Measurements from ENCODE around the gene MIDN.
"Not testable (repeated sequence)": the region's sequence is repeated elsewhere in the genome, so short reads cannot be mapped to it uniquely, and the experiment has no call there.

Gene MIDN

DNA sequence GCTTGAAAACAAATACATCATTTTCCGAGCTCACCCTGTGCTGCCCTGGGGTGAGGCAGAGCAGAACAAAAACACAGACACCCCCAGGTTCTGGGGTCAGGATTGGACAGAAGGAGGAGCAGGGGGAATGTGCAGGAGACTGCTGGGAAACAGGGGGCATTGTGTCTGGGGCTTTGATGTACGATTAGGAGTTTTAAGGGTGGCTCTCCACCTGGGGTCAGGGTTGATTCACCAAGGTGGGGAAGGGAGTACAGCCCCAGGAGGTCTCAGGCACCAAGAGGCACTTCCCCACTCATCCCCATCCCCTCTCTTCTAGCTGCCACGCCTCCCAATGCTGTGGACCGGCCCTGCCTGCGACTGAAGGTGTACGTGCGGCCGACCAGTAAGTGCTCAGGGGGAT, 49.9 kb downstream of the MIDN start:
- DNase-seq (ENCODE audit: extremely low read depth, low read depth), result no peak
- TF ChIP-seq, protein P1, sequence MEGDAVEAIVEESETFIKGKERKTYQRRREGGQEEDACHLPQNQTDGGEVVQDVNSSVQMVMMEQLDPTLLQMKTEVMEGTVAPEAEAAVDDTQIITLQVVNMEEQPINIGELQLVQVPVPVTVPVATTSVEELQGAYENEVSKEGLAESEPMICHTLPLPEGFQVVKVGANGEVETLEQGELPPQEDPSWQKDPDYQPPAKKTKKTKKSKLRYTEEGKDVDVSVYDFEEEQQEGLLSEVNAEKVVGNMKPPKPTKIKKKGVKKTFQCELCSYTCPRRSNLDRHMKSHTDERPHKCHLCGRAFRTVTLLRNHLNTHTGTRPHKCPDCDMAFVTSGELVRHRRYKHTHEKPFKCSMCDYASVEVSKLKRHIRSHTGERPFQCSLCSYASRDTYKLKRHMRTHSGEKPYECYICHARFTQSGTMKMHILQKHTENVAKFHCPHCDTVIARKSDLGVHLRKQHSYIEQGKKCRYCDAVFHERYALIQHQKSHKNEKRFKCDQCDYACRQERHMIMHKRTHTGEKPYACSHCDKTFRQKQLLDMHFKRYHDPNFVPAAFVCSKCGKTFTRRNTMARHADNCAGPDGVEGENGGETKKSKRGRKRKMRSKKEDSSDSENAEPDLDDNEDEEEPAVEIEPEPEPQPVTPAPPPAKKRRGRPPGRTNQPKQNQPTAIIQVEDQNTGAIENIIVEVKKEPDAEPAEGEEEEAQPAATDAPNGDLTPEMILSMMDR (IDR thresholded peaks at IDR 0.05; ENCODE audit: low read depth, low read length), result no peak

DNA sequence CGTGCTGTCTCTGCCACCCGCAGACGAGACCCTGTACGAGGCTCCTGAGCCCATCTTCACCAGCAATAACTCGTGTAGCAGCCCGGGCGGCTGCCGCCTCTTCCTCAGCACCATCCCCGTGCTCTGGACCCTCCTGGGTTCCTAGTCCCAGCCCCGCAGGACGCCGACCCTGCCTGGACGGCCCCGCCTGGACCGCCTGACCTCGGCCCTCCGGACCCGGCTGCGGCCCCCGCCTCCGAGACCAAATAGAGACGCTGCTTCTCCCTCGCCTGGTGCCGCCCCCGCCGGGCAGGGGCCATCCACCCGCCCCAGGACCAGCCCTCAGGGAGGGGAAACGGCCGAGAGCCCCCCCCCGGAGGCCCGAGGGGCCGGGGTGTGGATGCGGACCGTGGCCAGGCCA, 51.4 kb downstream of the MIDN start:
- no peak for DNase-seq (ENCODE audit: extremely low read depth, low read depth)
- TF ChIP-seq, protein P1 (IDR thresholded peaks at IDR 0.05; ENCODE audit: low read depth, low read length), result no peak

- TF ChIP-seq, protein P1 (IDR thresholded peaks at IDR 0.05; ENCODE audit: low read depth, low read length), result no peak
- DNase-seq (ENCODE audit: extremely low read depth, low read depth), result no peak
Observed at GRCh38 chr19:1300744-1301490, 52.5 kb downstream of the MIDN start.

DNA sequence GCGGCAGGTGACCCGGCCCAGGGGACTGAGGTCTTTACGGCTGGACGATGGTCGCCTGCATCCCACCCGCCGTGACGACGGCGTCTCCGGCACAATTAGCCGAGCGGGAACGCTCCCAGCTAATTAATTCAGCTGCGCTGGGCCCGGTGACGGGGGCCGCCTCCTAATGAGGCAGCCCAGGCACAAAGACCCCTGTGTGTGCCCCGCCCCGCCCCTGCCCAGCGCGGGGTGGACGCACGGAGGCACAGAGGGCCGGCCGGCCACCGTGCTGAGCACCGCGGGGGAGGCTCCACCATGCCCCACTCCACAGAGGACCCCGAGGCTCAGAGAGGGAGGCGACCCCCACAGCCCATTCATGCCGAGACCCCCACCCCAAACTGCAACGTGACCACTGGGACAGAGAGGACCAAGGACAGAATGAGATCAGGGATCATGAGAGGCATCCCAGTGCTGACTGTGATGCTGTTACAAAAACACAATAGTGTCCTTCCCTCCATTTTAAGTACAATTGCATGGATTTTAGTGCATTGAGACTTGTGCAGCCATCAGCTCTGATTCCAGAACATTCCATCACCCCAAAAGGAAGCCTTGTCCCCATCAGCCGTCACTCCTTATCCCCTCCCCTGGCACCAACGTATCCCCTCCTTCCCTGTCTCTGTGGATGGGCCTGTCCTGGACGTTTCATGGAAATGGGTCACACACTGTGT, 54.3 kb downstream of the MIDN start:
- no peak for DNase-seq (ENCODE audit: extremely low read depth, low read depth)
- TF ChIP-seq, protein P1 (IDR thresholded peaks at IDR 0.05; ENCODE audit: low read depth, low read length), result no peak

- TF ChIP-seq, protein P1 (IDR thresholded peaks at IDR 0.05; ENCODE audit: low read depth, low read length), result no peak
- DNase-seq (ENCODE audit: extremely low read depth, low read depth), result no peak
Observed at GRCh38 chr19:1304197-1304924, 56.0 kb downstream of the MIDN start.

- DNase-seq (ENCODE audit: extremely low read depth, low read depth), result not testable (repeated sequence)
Observed at GRCh38 chr19:1305354-1305753, 57.0 kb downstream of the MIDN start.

DNA sequence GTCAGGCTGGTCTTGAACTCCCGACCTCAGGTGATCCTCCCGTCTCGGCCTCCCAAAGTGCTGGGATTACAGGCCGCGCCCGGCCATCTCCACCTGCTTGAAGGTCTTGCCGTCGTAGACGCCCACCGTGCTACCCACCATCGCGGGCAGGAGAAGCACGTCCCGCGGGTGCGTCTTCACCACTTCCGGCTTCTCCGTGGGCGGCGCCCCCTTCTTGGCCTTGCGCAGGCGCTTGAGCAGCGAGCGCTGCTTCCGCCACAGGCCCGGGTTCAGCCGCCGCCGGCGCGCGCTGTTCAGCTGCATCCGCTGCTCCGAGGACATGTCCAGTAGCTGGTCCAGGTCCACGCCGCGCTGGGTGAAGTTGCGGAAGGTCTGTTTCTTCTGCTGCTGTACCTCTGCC, 58.9 kb downstream of the MIDN start:
- no peak for DNase-seq (ENCODE audit: extremely low read depth, low read depth)
- TF ChIP-seq, protein P1 (IDR thresholded peaks at IDR 0.05; ENCODE audit: low read depth, low read length), result no peak

Measured in AG09319 (cell line).